Tibial artery (tissue), 4 donors: ENCODE measurements around the gene TNRC6C.

ENCODE experiments used
- DNase-seq, 2 donors: peaks; one replicate each; pipeline ENCODE4 v3.0.0-alpha.2; 2019
- H3K27ac ChIP-seq, 2 donors: fragments of 200-600 bp; sonication (generic) in 1 of 2; 1 replicate in 1 of 2; 2 replicates in 1 of 2; pipeline ENCODE4 v1.5.1; 2018 to 2019; ENCODE audit warnings: mild to moderate bottlenecking in 1 of 2
- H3K27me3 ChIP-seq, 2 donors: fragments of 200-600 bp; sonication (generic) in 1 of 2; one replicate each; pipeline versions ENCODE4 v1.5.1 to v1.6.0; 2016 to 2019
- H3K36me3 ChIP-seq, 3 donors: fragments of 200-600 bp; sonication (generic) in 2 of 3; one replicate each; pipeline ENCODE4 v1.5.1; 2016 to 2019; ENCODE audit warnings: mild to moderate bottlenecking in 2 of 3
- H3K4me1 ChIP-seq, 4 donors: fragments of 200-600 bp; sonication (generic) in 2 of 4; 1 replicate in 3 of 4; 2 replicates in 1 of 4; pipeline ENCODE4 v1.5.1; 2016 to 2019
- H3K4me3 ChIP-seq, 2 donors: fragments of 200-600 bp; sonication (generic) in 1 of 2; 1 replicate in 1 of 2; 2 replicates in 1 of 2; pipeline ENCODE4 v1.5.1; 2018 to 2019; ENCODE audit warnings: mild to moderate bottlenecking in 2 of 2
- H3K9me3 ChIP-seq, 3 donors: fragments of 200-600 bp; sonication (generic) in 1 of 3; one replicate each; pipeline ENCODE4 v1.5.1; 2016 to 2019
- CTCF ChIP-seq, 2 experiments: fragments of 200-600 bp in 1 of 2; fragments of 450-650 bp in 1 of 2; IDR thresholded peaks; one replicate each; pipeline ENCODE4 v1.5.1; 2017 to 2019; ENCODE audit warnings: antibody characterized with exemption in 2 of 2, mild to moderate bottlenecking in 1 of 2, moderate library complexity in 1 of 2
- intact Hi-C: fragments of 100-400 bp; cut with DNase I; formaldehyde crosslinking; loops from one replicate; pipeline ENCODE4 v1.15.0; 2023; ENCODE audit warnings: low total_unique reads

TNRC6C gene

GRCh38 chr17:78089576-78090281 is 131.2 kb downstream of the TNRC6C start:
- H3K9me3 ChIP-seq = no peaks in the 10 kb centered on the region
- intact Hi-C loops = no loop called here
- no peak for DNase-seq
- no peak overlapping the region for H3K27ac ChIP-seq
- no peak overlapping the region for H3K4me3 ChIP-seq
- peaks cover 85 to 95% (median 87%) of the 10 kb centered on the region in 3 donors for H3K36me3 ChIP-seq
- no peaks in the 10 kb centered on the region for H3K27me3 ChIP-seq
- no peaks in the 10 kb centered on the region for H3K4me1 ChIP-seq
- TF ChIP-seq CTCF (IDR thresholded peaks at IDR 0.05) = no peak

GRCh38 chr17:78092794-78093324 is 134.4 kb downstream of the TNRC6C start:
- Histone ChIP-seq H3K36me3 (peaks cover 95 to 99% (median 96%) of the 10 kb centered on the region in 3 donors), H3K4me3 (no peak overlapping the region), H3K4me1 (no peaks in the 10 kb centered on the region), H3K27me3 (no peaks in the 10 kb centered on the region), H3K9me3 (no peaks in the 10 kb centered on the region), H3K27ac (no peak overlapping the region)
- TF ChIP-seq CTCF (IDR thresholded peaks at IDR 0.05) = no peak
- no peak for DNase-seq
- intact Hi-C loops = no loop called here

DNA sequence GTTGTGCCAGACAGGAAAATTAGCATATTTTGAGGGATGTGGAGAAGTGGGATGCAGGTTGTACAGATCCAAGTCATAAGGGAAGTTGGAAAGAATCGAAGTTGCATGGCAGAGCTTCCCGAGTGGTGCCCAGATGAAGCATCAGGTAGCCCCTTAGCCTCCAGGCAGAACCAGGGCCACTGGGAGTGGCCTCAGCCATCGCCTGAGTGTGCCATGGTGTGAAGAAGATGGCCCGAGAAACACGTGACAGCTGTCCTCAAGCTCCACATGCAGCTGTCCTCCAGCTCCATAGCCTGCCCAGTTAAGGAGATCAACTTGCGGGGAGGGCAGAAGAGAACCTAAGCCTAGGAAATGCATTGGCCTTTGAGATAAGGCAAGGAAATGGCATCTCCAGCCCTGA is 136.5 kb downstream of the TNRC6C start:
- no peak overlapping the region for H3K27ac ChIP-seq
- intact Hi-C loops = no loop called here
- H3K4me1 ChIP-seq = no peaks in the 10 kb centered on the region
- no peak overlapping the region for H3K4me3 ChIP-seq
- DNase-seq = no peak
- no peaks in the 10 kb centered on the region for H3K9me3 ChIP-seq
- peaks cover 96 to 100% (median 100%) of the 10 kb centered on the region in 3 donors for H3K36me3 ChIP-seq
- TF ChIP-seq CTCF (IDR thresholded peaks at IDR 0.05) = no peak
- H3K27me3 ChIP-seq = no peaks in the 10 kb centered on the region

GRCh38 chr17:78096093-78096492 is 137.6 kb downstream of the TNRC6C start:
- H3K4me1 ChIP-seq = no peaks in the 10 kb centered on the region
- no peaks in the 10 kb centered on the region for H3K9me3 ChIP-seq
- intact Hi-C loops = no loop called here
- peaks cover 91 to 97% (median 96%) of the 10 kb centered on the region in 3 donors for H3K36me3 ChIP-seq
- no peak overlapping the region for H3K4me3 ChIP-seq
- no peak for DNase-seq
- no peak overlapping the region for H3K27ac ChIP-seq
- no peaks in the 10 kb centered on the region for H3K27me3 ChIP-seq
- TF ChIP-seq CTCF (IDR thresholded peaks at IDR 0.05) = no peak

DNA sequence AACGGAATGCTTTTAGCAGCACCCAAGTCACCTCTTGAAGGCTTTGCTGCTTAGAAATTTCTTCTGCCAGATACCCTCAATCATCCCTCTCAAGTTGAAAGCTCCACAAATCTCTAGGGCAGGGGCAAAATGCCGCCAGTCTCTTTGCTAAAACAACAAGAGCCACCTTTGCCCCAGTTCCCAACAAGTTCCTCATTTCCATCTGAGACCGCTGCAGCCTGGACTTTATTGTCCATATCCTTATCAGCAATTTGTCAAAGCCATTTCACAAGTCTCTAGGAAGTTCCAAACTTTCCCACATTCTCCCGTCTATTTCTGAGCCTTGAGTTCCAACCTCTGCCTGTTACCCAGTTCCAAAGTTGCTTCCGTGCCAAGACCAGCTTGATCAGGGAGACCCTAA is 142.6 kb downstream of the TNRC6C start:
- no peak overlapping the region for H3K4me3 ChIP-seq
- intact Hi-C loops = no loop called here
- no peak for DNase-seq
- H3K27me3 ChIP-seq = no peaks in the 10 kb centered on the region
- TF ChIP-seq CTCF (IDR thresholded peaks at IDR 0.05) = no peak
- H3K36me3 ChIP-seq = peaks cover 71 to 93% (median 88%) of the 10 kb centered on the region in 3 donors
- no peaks in the 10 kb centered on the region for H3K9me3 ChIP-seq
- no peak overlapping the region for H3K27ac ChIP-seq
- H3K4me1 ChIP-seq = no peaks in the 10 kb centered on the region
